Measurements from ENCODE around the gene STIMATE.

GRCh38 chr3:52865994-52866393 lies 31.4 kb downstream of the STIMATE start:
- TF ChIP-seq POLR2A (IDR thresholded peaks at IDR 0.05) (no peak), CTCF (IDR thresholded peaks at IDR 0.05) (no peak), EP300 (IDR thresholded peaks at IDR 0.05) (no peak)
